Midbrain (tissue), 1 donor: Measurements from ENCODE around the gene C16orf54.
"Not testable (repeated sequence)": the region's sequence is repeated elsewhere in the genome, so short reads cannot be mapped to it uniquely, and the experiment has no call there.

Experiments
- DNase-seq: peaks from one replicate; lab custom pipeline; 2025; lab: John Stamatoyannopoulos, UW

Gene C16orf54

DNA sequence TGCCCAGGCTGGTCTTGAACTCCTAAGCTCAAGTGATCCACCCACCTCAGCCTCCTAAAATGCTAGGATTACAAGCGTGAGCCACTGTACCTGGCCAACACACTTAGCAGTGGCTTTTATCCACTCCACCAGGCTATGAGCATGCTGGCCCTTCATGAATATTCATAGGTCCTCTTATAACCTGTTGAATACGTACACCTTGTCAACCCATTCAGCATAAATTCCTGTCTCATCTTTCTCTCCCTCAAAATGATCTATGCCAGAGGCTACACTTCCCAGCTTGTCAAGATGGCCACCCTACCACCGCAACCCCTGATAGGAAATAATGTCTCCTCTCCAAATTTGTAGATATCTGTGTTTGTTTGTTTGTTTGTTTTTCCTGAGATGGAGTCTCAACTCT is 21.3 kb upstream of the C16orf54 start:
- DNase-seq = no peak

DNA sequence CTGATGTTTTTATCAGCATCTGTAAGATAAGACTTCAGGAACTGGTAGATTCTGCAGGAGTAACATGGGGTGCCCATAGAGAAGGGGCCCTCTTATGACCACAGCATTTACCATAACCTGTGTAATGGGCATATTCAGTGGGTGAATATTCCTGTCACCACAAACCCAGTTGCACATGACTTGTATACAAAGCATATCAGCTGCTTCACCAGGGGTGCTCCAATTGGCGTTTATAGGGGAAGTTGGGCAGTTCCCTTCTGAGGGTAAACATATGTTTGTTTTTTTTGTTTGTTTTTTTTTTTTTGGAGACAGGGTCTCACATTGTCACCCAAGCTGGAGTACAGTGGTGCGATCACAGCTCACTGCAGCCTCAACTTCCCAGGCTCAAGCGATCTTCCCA is 20.8 kb upstream of the C16orf54 start:
- DNase-seq = no peak

DNA sequence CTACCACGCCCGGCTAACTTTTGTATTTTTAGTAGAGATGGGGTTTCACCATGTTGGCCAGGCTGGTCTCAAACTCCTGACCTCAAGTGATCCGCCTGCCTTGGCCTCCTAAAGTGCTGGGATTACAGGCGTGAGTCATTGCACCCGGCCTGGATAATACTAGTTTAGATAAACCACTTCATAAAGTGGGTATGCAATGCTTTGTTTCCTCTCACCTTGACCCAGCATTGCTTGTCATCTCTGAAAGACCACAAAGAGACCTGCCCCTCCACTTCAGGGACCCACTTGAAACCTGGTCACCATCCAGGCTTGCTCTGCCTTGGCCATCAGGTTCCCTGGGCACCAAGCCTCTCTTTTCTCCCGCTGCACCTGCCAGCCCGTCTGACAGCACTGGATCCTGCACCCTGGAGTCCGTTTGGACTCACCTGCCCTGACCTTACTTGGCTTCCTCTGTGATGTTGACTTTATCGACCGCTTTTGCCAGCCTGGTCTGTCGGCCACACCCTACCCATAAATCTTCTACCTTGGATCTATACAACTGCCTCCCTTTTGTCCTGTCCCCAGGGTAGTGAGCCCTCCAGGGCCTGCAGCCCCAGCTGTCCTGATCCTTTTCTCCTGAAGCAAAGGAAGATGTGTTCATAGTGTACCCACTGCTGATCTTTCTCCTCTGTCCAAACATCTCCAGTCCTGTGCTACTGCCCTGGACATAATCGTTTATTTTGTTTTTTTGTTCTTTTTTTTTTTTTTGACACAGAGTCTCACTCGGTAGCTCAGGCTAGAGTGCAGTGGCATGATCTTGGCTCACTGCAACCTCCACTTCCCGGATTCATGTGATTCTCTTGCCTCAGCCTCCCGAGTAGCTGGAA is 19.6 kb upstream of the C16orf54 start:
- DNase-seq = no peak

DNA sequence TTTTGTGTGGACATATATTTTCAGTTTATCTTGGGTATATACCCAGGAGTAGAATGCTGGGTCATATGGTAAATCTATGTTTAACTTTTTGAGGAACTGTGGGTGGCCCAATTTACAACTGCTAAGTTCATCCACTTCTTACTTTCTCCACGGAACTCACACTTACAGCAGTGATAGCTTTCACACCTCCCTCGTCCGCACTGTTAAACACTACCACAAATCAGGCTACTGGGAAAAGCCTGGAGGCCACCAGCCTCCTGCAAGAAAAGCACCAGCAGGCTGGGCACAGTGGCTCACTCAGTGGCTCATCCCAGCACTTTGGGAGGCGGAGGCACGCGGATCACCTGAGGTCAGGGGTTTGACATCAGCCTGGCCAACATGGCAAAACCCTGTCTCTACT is 17.5 kb upstream of the C16orf54 start:
- DNase-seq = no peak

DNA sequence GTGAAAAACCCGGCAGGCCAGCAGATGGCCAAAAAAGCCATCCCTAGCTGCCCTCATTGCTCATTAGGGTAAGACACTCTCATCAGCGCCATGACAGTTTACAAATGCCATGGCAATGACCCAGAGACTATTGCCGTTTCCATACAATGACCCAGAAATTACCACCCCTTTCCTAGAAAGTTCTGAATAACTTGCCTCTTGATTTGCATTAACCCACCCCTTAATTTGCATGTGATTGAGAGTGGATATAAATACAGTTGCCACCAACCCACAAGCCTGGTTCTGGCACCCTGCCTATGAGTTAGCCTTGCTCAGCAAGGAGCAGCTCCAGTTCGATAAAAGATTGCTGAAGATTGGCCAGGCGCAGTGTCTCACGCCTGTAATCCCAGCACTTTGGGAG is 16.1 kb upstream of the C16orf54 start:
- DNase-seq = no peak

DNA sequence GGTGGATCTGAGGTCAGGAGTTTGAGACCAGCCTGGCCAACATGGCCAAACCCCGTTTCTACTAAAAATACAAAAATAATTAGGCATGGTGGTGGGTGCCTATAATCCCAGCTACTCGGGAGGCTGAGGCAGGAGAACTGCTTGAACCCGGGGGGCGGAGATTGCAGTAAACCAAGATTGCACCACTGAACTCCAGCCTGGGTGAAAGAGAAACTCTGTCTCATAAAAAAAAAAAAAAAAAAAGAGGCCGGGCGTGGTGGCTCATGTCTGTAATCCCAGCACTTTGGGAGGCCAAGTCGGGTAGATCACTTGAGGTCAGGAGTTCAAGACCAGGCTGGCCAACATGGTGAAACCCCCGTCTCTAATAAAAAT is 15.5 kb upstream of the C16orf54 start:
- not testable (repeated sequence) for DNase-seq

DNA sequence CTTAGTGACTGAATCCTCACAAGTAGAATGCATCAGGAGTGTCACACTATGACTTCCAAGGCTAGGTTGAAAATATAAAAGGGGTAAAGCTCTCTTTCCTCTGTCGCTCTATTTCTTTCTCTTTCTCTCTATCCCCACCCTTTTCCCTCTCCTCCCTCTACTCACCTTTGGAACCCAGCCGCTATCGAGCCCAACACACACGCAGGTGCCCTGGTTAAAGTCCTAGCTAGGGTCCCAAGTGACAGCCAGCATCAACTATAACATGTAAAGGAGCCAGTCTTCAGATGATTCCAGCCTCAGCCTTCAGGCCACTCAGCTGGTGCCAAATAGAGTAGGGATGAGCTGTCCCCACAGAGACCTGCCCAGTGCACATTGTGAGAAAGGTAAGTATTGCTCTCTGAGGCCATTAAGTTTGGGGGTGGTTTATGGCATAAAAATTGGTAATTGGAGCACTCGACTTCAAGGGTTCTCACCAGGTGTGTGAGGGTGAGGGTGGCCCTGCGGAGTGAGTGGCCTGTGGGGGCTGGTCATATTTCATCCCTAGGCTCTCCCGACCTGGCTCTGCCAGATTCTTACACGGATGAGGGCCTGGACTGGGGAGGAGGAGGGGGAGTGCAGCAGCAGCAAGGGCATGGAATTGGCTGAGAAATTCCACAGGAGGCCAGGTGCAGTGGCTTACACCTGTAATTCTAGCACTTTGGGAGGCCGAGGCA is 14.9 kb upstream of the C16orf54 start:
- no peak for DNase-seq

DNA sequence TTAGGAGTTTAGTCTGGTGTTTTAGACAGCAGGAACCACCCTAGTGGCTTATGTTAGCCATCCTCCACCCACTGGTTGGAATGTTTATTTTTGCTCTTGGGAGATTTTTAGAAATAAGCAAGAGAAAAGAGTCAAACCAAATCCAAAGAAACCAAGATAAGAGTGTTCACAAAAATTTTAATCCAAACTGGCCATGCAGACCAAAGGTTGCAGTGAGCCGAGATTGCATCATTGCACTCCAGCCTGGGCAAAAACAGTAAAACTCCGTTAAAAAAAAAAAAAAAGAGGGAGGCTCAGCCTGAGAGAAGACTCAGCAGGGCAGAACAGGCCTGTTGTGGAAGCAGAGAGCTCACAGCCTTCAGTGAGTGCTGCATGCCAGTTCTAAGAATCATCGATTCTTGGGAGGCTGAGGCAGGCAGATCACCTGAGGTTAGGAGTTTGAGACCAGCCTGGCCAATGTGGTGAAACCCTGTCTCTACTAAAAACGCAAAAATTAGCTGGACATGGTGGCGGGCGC is 12.2 kb upstream of the C16orf54 start:
- no peak for DNase-seq

DNA sequence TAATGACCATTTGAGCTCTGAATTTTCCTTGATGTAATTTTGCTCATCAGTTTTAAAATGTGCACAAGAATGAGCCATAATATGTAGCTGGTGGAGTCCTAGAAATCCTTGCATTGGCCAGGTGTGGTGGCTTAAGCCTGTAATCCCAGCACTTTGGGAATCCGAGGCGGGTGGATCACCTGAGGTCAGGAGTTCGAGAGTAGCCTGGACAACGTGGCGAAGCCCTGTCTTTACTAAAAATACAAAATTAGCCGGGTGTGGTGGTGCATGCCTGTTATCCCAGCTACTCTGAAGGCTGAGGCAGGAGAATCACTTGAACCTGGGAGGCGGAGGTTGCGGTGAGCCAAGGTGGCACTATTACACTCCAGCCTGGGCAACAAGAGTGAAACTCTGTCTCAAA is 11.3 kb upstream of the C16orf54 start:
- not testable (repeated sequence) for DNase-seq

DNA sequence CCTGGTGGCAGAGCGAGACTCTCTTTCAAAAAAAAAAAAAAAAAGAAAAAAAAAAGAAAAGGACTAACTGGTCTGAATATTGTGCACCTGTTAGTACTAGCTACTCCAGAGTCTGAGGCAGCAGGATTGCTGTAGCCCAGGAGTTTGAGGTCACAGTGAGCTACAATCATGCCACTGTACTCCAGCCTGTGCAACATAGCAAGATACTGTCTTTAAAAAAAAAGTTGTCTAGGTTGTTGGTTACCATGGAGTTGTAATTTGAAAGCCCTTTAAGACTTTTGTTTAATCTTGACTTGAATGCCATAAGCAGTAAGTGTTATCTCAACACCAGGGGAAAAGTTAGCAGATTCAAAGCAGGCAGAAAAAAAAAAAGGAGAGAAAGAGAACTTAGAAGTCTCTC is 10.9 kb upstream of the C16orf54 start:
- no peak for DNase-seq

DNA sequence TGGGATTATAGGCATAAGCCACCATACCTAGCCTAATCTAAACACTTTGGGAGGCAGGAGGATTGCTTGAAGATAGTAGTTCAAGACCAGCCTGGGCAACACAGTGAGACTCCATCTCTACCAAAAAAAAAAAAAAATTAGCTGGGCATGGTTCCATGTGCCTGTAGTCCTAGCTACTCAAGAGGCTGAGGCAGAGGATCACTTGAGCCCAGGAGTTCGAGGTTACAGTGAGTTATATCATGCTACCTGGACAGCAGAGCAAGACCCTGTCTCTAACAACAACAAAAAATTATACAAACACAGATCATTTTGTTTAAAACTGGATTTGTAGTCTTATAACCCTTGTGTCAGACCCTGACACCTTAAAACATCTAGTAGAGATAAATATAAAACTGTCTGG is 7.7 kb upstream of the C16orf54 start:
- DNase-seq = no peak

DNA sequence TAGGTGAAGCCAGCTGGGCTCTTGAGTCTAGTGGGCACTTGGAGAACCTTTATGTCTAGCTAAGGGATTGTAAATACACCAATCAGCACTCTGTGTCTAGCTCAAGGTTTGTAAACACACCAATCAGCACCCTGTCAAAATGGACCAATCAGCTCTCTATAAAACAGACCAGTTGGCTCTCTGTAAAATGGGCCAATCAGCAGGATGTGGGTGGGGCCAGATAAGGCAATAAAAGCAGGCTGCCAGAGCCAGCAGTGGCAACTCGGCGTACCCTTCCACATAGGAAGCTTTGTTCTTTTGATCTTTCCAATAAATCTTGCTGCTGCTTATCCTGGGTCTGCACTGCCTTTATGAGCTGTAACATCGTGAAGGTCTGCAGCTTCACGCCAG is 3.0 kb upstream of the C16orf54 start:
- not testable (repeated sequence) for DNase-seq

DNA sequence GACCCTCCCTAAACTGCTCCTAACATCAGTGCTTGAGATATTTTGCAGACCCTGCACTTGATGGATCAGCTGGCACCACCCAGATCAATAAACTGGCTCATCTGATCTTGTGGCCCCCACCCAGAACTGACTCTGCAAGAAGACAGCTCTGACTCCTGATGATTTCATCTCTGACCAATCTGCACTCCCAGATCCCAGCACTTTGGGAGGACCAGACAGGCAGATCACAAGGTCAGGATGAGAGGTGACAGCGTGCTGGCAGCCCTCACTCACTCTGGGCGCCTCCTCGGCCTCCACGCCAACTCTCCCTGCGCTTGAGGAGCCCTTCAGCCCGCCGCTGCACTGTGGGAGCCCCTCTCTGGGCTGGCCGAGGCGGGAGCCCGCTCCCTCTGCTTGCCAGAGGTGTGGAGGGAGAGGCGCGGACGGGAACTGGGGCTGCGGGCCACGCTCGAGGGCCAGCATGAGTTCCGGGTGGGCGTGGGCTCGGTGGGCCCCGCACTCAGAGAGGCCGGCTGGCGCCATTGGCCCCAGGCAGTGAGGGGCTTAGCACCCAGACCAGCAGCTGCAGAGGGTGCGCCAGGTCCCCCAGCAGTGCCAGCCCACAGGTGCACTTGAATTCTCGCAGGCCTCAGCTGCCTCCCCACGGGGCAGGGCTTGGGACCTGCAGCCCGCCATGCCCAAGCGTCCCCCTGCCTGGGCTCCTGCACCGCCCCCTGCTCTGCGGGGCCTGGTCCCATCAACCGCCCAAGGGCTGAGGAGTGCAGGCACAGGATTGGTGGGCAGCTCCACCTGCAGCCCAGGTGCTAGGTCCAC is 2.4 kb upstream of the C16orf54 start:
- DNase-seq = no peak

DNA sequence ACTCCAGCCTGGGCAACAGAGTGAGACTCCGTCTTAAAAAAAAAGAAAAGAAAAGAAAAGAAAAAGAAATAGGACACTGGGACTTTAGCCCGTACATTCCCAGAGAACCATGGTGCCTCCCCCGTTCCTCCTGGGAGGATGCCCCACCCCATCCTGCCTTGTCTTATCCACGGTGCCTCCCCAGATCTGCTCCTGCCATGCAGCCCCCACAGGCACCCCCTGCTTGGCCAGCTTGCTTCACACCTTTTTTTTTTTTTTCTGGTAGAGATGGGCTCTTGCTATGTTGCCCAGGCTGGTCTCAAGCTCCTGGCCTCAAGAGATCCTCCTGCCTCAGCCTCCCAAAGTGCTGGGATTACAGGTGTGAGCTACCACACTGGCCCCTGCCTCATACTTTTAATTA is 728 bp upstream of the C16orf54 start:
- not testable (repeated sequence) for DNase-seq

DNA sequence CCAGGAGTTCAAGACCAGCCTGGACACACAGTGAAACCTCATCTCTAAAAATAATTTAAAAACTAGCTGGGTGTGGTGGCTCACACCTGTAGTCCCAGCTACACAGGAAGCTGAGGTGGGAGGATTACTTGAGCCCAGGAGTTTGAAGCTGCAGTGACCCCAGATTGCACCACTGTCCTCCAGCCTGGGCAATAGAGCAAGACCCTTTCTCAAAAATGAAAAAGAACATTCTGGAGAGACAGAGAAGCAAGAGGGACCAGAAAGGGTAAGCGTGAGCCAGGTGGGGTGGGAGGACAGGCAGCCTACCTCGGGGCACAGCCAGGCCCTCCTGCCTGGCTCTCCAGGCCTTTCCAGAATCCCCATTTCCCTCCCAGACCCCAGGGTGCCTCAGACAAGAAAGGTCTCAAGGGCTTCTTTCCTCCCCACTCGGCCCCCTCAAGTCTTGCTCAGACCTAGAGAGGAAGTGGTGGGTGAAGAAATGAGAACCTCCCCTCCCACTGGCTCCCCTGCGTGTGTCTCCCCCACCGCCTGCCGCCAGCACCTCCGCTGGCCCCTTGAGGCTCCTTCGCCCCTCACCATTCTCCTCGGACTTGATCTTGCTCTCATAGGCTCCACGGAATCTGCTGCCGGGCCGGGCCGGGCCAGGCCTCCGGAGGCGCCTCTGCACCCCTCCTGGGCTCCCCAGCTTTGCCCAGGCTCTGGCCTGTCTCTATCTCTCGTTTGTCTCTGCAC is 503 bp downstream of the C16orf54 start:
- DNase-seq = no peak

DNA sequence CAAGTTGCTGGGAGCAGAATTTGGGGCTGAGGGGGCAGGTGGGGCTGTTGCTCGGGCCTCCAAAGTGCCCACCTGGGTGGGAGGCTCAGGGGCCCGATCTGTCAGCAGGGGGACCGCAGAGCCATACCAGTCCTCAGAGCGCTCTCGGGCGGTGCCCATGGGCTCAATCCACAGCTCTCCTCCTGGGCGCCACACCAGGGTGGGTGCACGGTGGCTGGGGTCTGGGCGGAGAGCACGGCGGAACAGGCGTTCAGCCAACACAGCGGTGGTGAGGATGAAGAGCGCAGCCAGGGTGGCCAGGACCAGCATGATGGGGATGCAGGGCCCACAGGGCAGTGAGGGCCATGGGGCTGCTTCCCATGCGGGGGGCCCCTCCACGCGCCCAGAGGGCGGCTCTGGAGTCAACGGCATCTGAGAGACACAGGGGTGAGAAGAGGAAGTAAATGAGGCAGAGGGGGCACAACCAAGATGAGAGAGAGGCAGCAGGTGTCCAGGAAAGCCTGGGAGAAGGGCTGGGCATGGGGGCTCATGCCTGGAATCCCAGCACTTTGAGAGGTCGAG is 1.2 kb downstream of the C16orf54 start:
- no peak for DNase-seq

DNA sequence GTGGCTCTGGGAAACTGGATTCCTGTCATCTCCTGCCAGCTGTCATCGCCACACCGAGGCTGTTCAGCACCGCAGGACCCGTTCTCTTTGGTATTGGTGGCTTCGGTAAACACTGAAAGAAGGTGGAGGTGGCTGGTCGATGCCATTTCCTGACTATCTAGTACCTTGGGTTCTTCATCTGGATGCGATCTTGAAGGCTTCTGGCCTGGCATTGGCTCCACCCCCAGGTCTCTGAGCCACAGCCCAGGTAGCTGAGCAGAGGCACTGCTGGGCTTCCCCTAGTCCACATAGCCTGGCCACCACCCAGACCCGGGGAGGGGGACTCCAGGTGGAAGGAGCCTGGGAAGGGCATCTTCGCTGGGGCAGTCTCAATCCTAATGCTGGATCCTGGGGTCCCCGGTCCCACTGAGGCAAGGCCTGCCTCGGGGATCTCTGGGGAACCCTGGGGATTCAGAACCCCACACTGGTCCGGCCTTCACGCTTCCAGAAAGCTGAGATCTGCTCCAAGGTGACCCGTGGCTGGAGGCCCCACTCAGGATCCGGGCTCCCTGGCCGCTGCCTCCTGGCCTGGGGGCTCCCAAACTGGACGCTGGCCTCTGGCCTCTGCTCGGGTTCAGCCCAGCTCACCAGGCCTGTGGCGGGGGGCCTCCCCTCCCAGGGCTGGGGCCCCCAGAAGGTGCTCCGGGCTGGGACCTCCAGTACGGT is 1.8 kb downstream of the C16orf54 start:
- no peak for DNase-seq

DNA sequence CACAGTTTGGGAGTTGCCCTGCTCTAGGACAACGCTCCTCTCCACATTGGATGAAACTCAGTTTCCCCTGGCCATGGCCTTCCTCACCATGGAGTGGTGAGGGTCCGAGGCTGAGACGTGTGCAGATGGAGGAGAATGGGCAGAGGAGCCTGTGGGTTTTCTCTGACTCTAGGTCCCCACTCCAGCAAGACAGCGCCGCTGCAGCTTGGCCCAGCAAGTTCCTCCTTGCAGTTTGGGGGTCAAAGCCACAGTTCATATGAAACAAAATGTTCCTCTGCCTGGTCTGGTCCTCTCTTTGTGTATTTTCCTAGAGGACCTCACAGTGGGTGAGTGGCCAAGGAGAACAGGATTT is 2.3 kb downstream of the C16orf54 start:
- no peak for DNase-seq

DNA sequence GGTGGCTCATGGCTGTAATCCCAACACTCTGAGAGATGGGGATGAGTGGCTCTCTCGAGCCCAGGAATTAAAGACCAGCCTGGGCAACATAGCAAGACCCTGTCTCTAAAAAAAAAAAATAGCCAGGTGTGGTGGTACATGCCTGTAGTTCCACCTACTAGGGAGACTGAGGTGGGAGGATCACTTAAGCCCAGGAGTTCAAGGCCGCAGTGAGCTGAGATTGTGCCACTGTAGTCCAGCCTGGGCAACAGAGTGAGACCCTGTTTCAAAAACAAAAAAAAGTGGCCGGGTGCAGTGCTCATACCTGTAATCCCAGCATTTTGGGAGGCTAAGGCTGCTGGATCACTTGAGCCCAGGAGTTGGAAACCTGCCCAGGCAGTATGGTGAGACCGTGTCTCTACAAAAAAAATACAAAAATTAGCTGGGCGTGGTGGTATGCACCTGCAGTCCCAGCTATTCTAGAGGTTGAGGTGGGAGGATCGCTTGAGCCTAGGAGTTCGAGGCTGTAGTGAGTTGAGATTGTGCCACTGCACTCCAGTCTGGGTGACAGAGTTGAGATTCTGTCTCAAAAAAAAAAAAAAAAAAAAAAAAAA is 3.0 kb downstream of the C16orf54 start:
- DNase-seq = no peak

DNA sequence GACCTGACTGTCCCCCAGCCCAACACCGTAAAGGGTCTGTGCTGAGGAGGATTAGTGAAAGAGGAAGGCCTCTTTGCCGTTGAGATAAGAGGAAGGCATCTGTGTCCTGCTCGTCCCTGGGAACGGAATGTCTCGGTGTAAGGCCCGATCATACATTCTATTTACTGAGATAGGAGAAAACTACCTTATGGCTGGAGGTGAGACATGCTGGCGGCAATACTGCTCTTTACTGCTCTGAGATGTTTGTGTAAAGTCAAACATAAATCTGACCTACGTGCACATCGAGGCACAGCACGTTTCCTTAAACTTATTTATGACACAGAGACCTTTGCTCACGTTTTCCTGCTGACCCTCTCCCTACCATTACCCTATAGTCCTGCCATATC is 5.2 kb downstream of the C16orf54 start:
- DNase-seq = not testable (repeated sequence)
